BLaER1 (cell line): ENCODE data around the gene PAPSS2.

ENCODE experiments used
- H3K27ac ChIP-seq: shearing (Covaris generic); formaldehyde crosslinking; 2 replicates; pipeline ENCODE4 v1.8.1; 2022
- H3K27me3 ChIP-seq: shearing (Covaris generic); formaldehyde crosslinking; 2 replicates; pipeline ENCODE4 v1.8.1; 2022
- H3K36me3 ChIP-seq: shearing (Covaris generic); formaldehyde crosslinking; 2 replicates; pipeline ENCODE4 v1.8.1; 2022
- H3K4me1 ChIP-seq: shearing (Covaris generic); formaldehyde crosslinking; 2 replicates; pipeline ENCODE4 v1.8.1; 2022
- H3K4me2 ChIP-seq: shearing (Covaris generic); formaldehyde crosslinking; 2 replicates; pipeline ENCODE4 v1.8.1; 2022
- H3K4me3 ChIP-seq: shearing (Covaris generic); formaldehyde crosslinking; 2 replicates; pipeline ENCODE4 v1.8.1; 2022
- H3K9ac ChIP-seq: shearing (Covaris generic); formaldehyde crosslinking; 2 replicates; pipeline ENCODE4 v1.8.1; 2022
- H3K9me3 ChIP-seq: shearing (Covaris generic); formaldehyde crosslinking; 2 replicates; pipeline ENCODE4 v1.8.1; 2022
- H4K20me1 ChIP-seq: shearing (Covaris generic); formaldehyde crosslinking; 2 replicates; pipeline ENCODE4 v1.8.1; 2022
- Cebpa-rat ChIP-seq: shearing (Covaris generic); IDR thresholded peaks from 2 replicates; pipeline ENCODE4 v1.8.1; 2022

Gene PAPSS2

DNA sequence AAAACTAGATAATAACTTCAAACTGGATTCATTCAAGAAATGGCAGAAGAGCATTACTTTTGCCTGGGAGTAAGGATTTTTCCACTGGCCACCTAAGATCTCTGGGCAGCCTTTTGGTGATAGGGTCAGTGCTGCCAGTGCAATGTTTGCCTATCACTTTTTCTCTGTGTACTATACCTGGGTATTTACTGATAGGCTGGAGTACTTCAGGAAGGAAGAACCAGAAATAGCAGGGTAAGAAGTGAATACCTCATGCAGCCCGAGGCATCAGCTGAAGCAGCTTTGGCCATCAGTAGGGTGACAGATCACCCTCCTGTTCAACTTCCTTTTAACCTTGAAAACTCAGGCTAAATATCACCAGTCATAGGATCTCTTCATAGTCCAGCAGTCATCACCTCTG is 5.5 kb upstream of the PAPSS2 start:
- Histone ChIP-seq H3K27ac (no peak overlapping the region), H3K4me1 (no peaks in the 10 kb centered on the region), H4K20me1 (0 out of 2 replicates have a peak, but pooled peaks cover 9% of the 10 kb centered on the region), H3K4me3 (no peak overlapping the region), H3K4me2 (no peak overlapping the region), H3K9ac (no peak overlapping the region), H3K36me3 (no peaks in the 10 kb centered on the region), H3K9me3 (no peaks in the 10 kb centered on the region), H3K27me3 (peaks cover 11% of the 10 kb centered on the region)
- TF ChIP-seq Cebpa-rat = no peak

DNA sequence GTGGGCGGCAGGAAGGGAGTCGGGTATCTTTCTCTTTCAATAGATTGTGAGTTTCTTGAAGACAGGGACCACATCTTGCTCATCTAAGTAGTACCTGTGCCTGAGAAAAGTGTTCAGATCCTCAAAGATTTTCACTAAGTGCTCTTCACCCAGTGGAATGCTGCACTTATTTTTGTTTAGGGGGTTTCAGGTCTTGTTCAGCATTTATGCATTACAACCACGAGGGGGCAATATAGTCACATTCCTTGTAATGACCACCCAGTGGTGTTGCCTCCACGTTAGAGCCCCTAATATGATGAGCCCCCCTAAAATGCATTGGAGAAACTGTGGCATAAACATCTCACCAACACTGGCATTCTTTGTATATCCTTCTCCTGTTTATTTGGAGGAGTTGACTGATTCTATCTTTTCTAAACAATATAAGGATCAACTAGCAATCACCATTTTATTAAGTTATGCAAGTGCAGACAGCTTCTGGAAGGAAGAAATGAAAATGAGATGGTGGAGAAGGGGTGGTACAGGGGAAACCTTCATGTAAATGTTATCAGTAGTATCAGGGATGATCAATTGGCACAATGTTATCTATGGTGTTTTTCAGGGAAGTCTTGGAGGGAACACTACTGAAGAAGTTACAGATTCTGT is 3.1 kb upstream of the PAPSS2 start:
- Histone ChIP-seq H3K9me3 (no peaks in the 10 kb centered on the region), H3K4me3 (no peak overlapping the region), H3K27me3 (peaks cover 35% of the 10 kb centered on the region), H3K36me3 (no peaks in the 10 kb centered on the region), H4K20me1 (0 out of 2 replicates have a peak, but pooled peaks cover 9% of the 10 kb centered on the region), H3K27ac (no peak overlapping the region), H3K4me2 (no peak overlapping the region), H3K9ac (no peak overlapping the region), H3K4me1 (peaks cover 11% of the 10 kb centered on the region)
- no peak for TF ChIP-seq Cebpa-rat

DNA sequence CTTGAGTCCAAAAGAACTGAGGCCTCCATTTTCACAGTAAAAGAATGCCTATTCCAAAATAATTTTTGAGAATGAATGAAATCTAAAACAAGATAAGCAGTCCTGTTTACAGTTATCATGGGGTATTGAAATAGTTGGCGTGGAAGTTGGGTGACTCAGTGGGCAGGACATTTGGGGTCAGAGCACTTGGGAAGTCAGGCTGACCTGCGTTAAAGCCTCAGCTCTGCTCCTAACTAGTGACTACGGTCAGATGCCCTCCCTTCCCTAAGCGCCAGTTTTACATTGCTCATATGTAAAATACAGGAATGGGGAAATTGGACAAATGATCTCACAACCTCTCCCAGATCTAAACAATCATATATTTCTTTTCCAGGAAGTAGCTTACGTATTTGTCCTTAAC is 2.3 kb upstream of the PAPSS2 start:
- Histone ChIP-seq H3K9ac (no peak overlapping the region), H3K36me3 (no peaks in the 10 kb centered on the region), H3K27ac (no peak overlapping the region), H4K20me1 (0 out of 2 replicates have a peak, but pooled peaks cover 9% of the 10 kb centered on the region), H3K4me2 (no peak overlapping the region), H3K4me3 (no peak overlapping the region), H3K9me3 (no peaks in the 10 kb centered on the region), H3K4me1 (peaks cover 11% of the 10 kb centered on the region), H3K27me3 (peaks cover 42% of the 10 kb centered on the region)
- no peak for TF ChIP-seq Cebpa-rat

DNA sequence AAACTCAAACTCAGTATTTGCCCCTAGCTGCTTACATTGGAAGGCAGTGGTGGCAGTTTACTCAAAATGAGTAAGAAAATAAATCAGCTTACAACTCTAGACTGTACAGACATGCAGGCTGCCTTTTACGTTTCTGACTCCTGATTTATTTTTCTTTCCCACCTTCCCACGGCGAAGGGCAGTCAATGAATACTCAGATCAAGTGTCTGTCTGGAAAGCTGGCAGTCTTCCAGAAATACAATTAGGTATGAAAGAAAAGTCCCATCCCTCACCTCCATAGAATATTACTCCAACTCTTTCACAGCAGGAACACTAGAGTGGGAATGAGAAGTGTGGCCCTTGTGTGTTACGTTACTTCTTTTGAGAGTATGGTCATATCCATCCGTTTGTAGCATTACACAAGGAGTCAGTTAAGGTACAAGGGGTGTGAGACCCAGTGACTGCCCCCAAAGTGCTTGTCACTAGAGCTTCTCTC is 1.3 kb upstream of the PAPSS2 start:
- Histone ChIP-seq H3K4me2 (no peak overlapping the region), H3K9me3 (no peaks in the 10 kb centered on the region), H3K36me3 (no peaks in the 10 kb centered on the region), H3K4me1 (peaks cover 11% of the 10 kb centered on the region), H3K27me3 (peaks cover 42% of the 10 kb centered on the region), H4K20me1 (0 out of 2 replicates have a peak, but pooled peaks cover 9% of the 10 kb centered on the region), H3K4me3 (no peak overlapping the region), H3K9ac (no peak overlapping the region), H3K27ac (no peak overlapping the region)
- TF ChIP-seq Cebpa-rat = no peak

DNA sequence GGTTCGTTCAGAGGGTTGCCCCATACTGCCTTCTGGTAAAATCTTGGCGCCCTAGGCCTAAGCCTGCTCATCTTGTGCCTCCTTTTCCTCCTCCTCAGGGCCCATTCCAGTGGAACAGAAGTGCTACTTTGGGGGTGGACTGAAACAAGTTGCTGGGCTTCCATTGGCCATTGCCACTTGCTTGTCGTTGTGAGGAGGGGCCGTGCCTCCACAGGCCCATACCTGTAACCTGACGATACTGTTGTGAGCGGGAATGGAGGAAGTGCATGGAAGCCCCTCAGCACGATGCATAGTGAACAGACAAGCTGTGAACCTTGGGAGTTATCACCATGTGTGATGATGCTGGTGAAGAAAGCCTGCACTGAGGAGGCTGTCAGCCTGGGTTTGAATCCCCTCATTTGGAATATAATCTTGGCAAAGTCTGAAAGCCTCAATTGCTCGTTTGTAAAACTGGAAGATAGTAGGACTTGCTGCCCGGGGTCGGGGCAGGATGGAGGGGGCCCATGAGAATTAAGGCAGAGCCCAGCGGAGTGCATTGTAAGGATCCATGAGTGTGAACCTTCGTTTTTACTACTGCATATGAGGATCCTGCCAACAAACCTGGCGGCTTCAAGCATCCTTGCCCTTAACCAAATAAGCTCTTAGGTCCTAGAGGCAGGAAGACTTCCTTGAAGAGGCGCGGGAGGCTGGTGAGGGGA is 671 bp upstream of the PAPSS2 start:
- Histone ChIP-seq H3K9ac (no peak overlapping the region), H3K4me2 (no peak overlapping the region), H3K27ac (no peak overlapping the region)

DNA sequence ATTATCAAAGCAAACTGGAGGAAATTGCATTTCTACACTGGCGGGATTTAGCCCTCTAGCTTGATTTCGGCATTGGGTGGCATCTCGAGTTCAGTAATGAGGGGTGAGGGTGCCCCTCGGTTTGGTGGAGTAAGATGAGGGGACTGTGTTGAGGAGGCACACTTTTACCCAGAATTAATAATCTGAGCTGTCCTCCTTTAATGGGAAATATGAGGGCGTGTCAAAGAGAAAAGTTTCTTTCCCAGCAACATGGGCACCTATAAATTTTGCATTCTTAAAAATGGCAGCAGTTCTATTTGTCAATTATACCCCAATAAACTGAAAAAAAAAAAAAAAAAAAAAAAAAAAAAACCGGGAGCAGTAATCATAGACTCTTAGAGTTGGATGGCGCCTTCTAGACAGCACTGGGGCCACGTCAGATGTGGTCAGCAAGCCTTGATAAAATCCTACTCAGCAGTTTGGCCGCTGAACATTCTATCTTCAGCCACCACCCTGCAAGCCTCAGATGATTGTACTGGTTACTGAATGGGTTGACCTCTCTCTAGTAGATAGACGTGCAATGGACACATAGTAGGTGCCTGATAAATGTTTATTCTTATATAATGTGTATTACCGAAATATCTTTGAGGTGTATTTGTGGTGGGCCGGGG is 931 bp downstream of the PAPSS2 start:
- 0 out of 2 replicates have a peak, but pooled peaks cover 9% of the 10 kb centered on the region for H4K20me1 ChIP-seq
- H3K9me3 ChIP-seq = no peaks in the 10 kb centered on the region
- H3K4me3 ChIP-seq = peak overlapping the region; percentile 66
- no peak for TF ChIP-seq Cebpa-rat
- H3K4me2 ChIP-seq = peak overlapping the region; percentile 94
- no peak overlapping the region for H3K27ac ChIP-seq
- no peaks in the 10 kb centered on the region for H3K36me3 ChIP-seq
- H3K4me1 ChIP-seq = peaks cover 11% of the 10 kb centered on the region
- peaks cover 42% of the 10 kb centered on the region for H3K27me3 ChIP-seq
- H3K9ac ChIP-seq = 0 out of 2 replicates have a peak overlapping the region, but pooled peaks have one; percentile 46

More for the DNA sequence above, 671 bp upstream of the PAPSS2 start:
- Histone ChIP-seq H4K20me1 (0 out of 2 replicates have a peak, but pooled peaks cover 9% of the 10 kb centered on the region), H3K4me3 (no peak overlapping the region; the same call in 1 of the 2 replicates), H3K9me3 (no peaks in the 10 kb centered on the region), H3K4me1 (peaks cover 11% of the 10 kb centered on the region), H3K36me3 (no peaks in the 10 kb centered on the region), H3K27me3 (peaks cover 42% of the 10 kb centered on the region)
- no peak for TF ChIP-seq Cebpa-rat

DNA sequence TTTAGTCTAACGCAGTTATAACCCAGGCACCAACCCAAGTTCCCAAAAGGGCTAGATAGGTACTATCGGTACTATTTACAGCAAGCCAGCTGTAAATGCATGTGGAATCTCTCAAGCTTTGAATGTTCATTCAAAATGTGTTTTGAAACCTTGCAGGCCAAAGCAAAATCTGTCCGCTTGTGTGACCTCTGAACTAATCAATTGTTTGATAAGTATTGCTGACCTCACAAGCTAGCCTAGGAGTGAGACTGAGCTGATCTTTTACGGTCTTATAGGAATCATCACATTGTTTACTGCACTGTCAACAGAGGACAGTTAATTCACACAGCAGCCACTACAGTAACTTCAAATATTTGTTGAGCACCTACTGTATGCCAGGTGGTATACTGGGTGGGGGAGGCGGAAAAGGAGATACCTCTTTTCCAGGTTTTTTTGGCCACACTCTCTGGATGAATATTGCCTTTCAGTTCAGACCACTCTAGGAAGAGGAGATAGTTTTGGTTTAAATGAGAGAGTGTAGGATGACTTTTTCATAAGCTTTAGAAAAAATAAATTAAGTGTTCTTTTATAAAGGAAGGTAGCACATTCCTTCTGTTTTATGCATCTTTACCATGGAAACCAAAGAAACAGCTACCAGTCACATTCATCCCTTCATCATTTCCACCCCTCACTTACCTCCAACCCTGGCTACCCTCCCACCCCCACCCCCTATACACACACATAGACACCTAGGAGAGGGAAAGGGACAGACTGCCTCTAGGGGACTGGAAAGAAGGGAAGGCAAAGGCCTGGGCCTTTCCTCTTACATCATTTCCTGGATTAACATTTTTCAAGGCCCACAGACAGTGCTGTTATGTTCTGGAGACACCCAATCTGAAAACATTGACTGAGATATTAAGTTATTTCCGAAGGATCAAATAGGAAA is 2.4 kb downstream of the PAPSS2 start:
- 0 out of 2 replicates have a peak, but pooled peaks cover 9% of the 10 kb centered on the region for H4K20me1 ChIP-seq
- no peak for TF ChIP-seq Cebpa-rat
- H3K9me3 ChIP-seq = no peaks in the 10 kb centered on the region
- peaks cover 11% of the 10 kb centered on the region for H3K4me1 ChIP-seq
- no peak overlapping the region for H3K4me2 ChIP-seq
- peaks cover 42% of the 10 kb centered on the region for H3K27me3 ChIP-seq
- H3K36me3 ChIP-seq = no peaks in the 10 kb centered on the region
- H3K4me3 ChIP-seq = no peak overlapping the region
- H3K9ac ChIP-seq = no peak overlapping the region
- no peak overlapping the region for H3K27ac ChIP-seq

DNA sequence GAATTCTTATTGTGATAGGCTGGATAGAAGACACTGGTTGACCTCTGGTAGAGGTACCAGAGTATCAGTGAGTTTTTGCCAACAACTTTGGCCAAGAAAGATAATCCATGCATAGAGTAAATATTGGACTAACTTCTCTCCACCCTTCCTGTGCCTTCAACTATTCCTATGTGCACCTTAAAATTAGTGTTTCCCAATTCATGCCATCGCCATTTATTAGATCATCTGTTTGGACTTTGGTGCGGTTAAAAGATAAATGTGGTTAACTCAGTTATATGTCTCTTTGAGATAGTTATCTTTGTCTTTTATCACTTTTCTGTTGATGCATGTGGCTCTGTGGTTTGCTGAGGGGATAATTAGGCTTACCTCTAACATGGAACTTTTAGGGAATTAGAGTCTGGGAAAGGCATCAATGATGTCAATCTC is 4.6 kb downstream of the PAPSS2 start:
- Histone ChIP-seq H3K9me3 (no peaks in the 10 kb centered on the region), H3K36me3 (no peaks in the 10 kb centered on the region)
- TF ChIP-seq Cebpa-rat = no peak

DNA sequence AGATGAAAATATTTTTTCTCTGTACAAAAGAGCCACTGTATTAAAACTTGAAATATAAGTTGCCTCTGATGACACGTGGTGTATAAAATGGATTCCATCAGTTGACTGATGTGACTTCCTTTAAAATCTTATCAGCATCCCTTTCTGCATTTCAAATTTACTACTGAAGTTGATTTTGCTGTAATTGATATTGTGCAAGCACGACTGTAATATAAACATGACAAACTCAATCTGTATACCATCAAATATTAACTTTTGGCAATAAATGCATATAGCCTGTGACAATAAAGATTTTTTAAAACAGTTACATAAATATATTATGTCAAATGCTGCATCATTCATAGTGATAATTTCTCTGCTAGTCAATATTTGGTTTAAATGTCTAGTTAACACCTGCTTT is 7.8 kb downstream of the PAPSS2 start:
- Histone ChIP-seq H3K4me1 (no peaks in the 10 kb centered on the region), H3K4me2 (no peak overlapping the region), H3K9ac (no peak overlapping the region), H3K36me3 (no peaks in the 10 kb centered on the region), H3K4me3 (no peak overlapping the region), H3K27me3 (no peaks in the 10 kb centered on the region), H3K9me3 (no peaks in the 10 kb centered on the region), H3K27ac (no peak overlapping the region), H4K20me1 (no peaks in the 10 kb centered on the region)
- no peak for TF ChIP-seq Cebpa-rat

More for the DNA sequence above, 4.6 kb downstream of the PAPSS2 start:
- Histone ChIP-seq H3K27ac (no peak overlapping the region), H3K9ac (no peak overlapping the region), H3K4me1 (peaks cover 11% of the 10 kb centered on the region), H3K27me3 (peaks cover 30% of the 10 kb centered on the region), H3K4me2 (no peak overlapping the region), H3K4me3 (no peak overlapping the region), H4K20me1 (no peaks in the 10 kb centered on the region)
